ENCODE measurements around the gene GPR155.

DNA sequence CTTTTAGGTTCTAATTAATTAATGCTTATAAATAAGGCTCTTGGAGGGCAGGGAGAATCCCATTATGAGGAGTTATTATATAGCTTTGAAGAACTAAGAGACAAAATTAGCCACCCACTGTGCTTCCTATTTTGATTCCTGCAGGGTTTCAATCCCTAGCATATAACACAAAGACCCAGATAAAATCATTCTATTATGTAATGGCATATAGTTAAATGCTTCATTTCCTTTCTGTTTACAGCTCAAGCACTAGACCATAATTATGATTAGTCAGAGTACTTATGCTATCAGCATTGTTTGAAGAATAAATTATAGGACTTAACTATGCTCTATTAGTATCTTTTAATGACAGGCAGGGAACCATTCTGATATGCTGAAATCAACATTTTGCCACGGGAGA lies 9.1 kb downstream of the GPR155 start:
- TF ChIP-seq, protein P1, sequence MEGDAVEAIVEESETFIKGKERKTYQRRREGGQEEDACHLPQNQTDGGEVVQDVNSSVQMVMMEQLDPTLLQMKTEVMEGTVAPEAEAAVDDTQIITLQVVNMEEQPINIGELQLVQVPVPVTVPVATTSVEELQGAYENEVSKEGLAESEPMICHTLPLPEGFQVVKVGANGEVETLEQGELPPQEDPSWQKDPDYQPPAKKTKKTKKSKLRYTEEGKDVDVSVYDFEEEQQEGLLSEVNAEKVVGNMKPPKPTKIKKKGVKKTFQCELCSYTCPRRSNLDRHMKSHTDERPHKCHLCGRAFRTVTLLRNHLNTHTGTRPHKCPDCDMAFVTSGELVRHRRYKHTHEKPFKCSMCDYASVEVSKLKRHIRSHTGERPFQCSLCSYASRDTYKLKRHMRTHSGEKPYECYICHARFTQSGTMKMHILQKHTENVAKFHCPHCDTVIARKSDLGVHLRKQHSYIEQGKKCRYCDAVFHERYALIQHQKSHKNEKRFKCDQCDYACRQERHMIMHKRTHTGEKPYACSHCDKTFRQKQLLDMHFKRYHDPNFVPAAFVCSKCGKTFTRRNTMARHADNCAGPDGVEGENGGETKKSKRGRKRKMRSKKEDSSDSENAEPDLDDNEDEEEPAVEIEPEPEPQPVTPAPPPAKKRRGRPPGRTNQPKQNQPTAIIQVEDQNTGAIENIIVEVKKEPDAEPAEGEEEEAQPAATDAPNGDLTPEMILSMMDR (IDR thresholded peaks at IDR 0.05; ENCODE audit: insufficient read depth, low read depth, low read length), result no peak
- TF ChIP-seq EZH2 (IDR thresholded peaks at IDR 0.05; ENCODE audit: insufficient read depth, low read length), result no peak

Measured in astrocyte (in vitro differentiated cells and primary cell).